ENCODE data around the gene C10orf120.

C10orf120 gene

DNA sequence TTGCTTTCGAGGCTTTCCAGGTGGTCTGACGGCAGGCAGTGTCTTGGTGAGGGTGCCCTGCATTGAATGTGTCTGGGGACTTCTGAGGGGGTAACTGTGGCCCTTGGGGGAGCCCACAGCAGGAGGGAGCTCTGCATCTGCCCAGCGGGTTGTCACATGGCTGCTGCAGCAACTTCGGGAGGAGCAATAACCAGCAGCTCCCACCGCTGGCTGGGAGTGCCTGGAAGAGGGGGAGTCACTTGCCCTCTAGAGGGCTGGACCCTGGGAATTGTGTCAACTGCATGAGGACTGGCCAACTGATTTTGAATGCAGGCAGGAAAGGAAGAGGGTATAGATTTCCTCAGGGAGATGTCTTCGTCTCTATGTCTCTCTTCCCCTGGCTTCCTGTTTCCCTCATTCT is 26.4 kb downstream of the C10orf120 start:
- FAIRE-seq (no peak), DNase-seq (ENCODE audit: insufficient read length, low spot score) (no peak)
- TF ChIP-seq, protein P1, sequence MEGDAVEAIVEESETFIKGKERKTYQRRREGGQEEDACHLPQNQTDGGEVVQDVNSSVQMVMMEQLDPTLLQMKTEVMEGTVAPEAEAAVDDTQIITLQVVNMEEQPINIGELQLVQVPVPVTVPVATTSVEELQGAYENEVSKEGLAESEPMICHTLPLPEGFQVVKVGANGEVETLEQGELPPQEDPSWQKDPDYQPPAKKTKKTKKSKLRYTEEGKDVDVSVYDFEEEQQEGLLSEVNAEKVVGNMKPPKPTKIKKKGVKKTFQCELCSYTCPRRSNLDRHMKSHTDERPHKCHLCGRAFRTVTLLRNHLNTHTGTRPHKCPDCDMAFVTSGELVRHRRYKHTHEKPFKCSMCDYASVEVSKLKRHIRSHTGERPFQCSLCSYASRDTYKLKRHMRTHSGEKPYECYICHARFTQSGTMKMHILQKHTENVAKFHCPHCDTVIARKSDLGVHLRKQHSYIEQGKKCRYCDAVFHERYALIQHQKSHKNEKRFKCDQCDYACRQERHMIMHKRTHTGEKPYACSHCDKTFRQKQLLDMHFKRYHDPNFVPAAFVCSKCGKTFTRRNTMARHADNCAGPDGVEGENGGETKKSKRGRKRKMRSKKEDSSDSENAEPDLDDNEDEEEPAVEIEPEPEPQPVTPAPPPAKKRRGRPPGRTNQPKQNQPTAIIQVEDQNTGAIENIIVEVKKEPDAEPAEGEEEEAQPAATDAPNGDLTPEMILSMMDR (IDR thresholded peaks at IDR 0.05; ENCODE audit: insufficient read depth, missing control alignments), result no peak

- DNase-seq (ENCODE audit: insufficient read length, low spot score) (no peak), FAIRE-seq (no peak)
- TF ChIP-seq, protein P1 (IDR thresholded peaks at IDR 0.05; ENCODE audit: insufficient read depth, missing control alignments), result no peak
Measured at GRCh38 chr10:122672655-122673054, 27.0 kb downstream of the C10orf120 start.

DNA sequence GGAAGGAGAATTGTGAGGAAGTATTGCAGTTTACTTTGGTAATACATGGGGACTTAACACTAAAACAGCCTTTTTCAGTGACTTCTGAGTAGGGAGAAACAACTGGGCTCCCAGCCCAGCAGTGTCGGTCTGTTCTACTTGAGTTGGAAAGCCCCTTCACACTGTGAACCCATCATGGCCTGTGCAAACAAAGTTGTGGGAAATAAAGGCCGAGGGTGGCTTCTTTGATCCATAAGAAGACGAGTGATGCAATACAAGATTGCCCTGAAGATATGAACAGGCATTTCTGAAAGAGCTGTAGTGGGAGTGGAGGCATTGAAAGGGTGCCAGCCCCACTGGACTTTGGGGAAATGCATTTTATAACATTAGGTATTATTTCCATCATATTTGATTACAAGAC is 28.3 kb downstream of the C10orf120 start:
- DNase-seq (ENCODE audit: insufficient read length, low spot score) (no peak), FAIRE-seq (no peak)

GRCh38 chr10:122669842-122670241 is 29.8 kb downstream of the C10orf120 start:
- FAIRE-seq (no peak), DNase-seq (ENCODE audit: insufficient read length, low spot score) (no peak)
- TF ChIP-seq, protein P1 (IDR thresholded peaks at IDR 0.05; ENCODE audit: insufficient read depth, missing control alignments), result no peak

More for the DNA sequence above, 28.3 kb downstream of the C10orf120 start:
- TF ChIP-seq, protein P1 (IDR thresholded peaks at IDR 0.05; ENCODE audit: insufficient read depth, missing control alignments), result no peak

GRCh38 chr10:122669045-122669444 is 30.6 kb downstream of the C10orf120 start:
- TF ChIP-seq, protein P1 (IDR thresholded peaks at IDR 0.05; ENCODE audit: insufficient read depth, missing control alignments), result no peak
- FAIRE-seq (no peak), DNase-seq (ENCODE audit: insufficient read length, low spot score) (no peak)

DNA sequence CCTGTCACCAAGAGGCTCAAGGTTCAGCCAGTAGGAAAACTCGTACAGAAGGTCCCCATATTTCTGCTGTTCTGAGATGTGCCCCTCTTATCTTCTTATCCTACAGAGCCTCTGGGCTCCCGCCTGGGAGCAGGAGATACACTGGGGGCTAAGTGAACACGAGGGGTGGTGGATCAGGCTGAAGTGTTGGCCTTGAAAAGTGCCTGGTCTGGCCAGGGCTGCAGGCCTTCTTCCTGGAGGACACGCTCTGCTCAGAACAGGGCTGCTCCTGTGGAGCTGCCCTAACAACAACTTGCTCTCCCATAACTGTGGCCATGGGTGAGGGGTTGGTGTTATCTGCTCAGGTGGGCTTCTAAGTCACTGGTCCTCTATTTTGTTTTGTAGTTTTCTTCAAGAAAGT is 33.7 kb downstream of the C10orf120 start:
- DNase-seq (ENCODE audit: insufficient read length, low spot score), result no peak
- no peak for FAIRE-seq
- TF ChIP-seq, protein P1 (IDR thresholded peaks at IDR 0.05; ENCODE audit: insufficient read depth, missing control alignments), result no peak

DNA sequence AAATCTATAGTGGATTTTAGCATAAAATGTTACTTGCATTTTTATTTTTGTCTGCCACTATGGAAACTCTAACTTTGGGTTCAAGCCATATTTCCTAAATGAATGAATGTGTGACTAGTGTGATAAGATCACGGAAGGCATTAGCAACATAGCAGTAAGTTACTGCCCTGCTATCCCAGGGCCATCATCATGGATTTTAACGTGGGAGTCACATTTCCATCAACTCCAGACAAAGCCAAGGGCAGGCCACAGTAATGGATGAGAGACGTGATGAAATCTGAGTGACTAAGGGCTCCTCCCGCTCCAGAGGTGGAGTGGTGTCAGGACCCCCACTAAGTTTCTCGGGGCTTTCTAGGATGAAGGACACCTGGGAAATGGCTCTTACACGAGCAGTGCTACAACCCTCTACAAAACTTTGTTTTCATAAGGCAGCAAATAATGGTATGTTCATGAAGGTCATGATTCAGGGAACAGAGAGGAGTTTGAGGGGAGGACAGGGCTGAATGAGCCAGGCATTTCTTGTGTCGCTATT is 34.3 kb downstream of the C10orf120 start:
- FAIRE-seq, result no peak
- DNase-seq (ENCODE audit: insufficient read length, low spot score), result no peak
- TF ChIP-seq, protein P1 (IDR thresholded peaks at IDR 0.05; ENCODE audit: insufficient read depth, missing control alignments), result no peak
